Measurements from ENCODE around the gene RPL22. TPM values are rescaled to one million over a fixed set of nuclear protein-coding genes. Genes with fewer than 3 reads are reported as not detected.

RPL22 gene
- total RNA-seq, 1 experiment from 2014 or later = 149 TPM

DNA sequence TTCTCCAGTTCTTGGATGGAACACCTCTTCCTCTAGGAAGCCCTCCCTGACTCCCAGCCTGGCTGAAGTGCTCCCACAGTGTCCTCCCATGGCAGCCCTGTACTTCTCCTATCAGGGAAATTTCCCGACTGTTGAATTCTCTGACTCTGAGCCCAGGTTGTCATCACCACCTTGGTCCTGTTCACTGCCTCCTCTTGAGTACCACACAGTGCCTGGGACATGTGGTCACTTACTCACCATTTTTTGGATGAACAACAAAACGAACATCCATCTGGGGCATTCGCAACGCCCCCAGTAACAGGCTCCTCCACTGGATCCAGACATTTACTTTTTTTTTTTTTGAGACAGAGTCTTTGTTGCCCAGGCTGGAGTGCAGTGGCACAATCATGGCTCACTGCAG, 56.7 kb downstream of the RPL22 start:
- no peak for DNase-seq (ENCODE audit: low read depth in 1 of 2, low spot score in 2 of 2)
- Histone ChIP-seq H3K4me1 (replicated peaks) (no peaks in the 10 kb centered on the region), H3K27me3 (replicated peaks) (no peaks in the 10 kb centered on the region)

GRCh38 chr1:6142036-6142621, 57.3 kb downstream of the RPL22 start:
- Histone ChIP-seq H3K4me3 (no peak overlapping the region), H3K9me3 (replicated peaks) (no peaks in the 10 kb centered on the region; the same call in 1 of the 2 replicates), H3K36me3 (no peaks in the 10 kb centered on the region), H3K27me3 (replicated peaks) (no peaks in the 10 kb centered on the region), H3K27ac (no peak overlapping the region), H3K4me1 (replicated peaks) (no peaks in the 10 kb centered on the region)
- DNase-seq (ENCODE audit: low read depth in 1 of 2, low spot score in 2 of 2) = no peak

More for the DNA sequence above, 56.7 kb downstream of the RPL22 start:
- Histone ChIP-seq H3K36me3 (no peaks in the 10 kb centered on the region), H3K9me3 (replicated peaks) (no peaks in the 10 kb centered on the region; the same call in 1 of the 2 replicates), H3K27ac (no peak overlapping the region), H3K4me3 (no peak overlapping the region)

DNA sequence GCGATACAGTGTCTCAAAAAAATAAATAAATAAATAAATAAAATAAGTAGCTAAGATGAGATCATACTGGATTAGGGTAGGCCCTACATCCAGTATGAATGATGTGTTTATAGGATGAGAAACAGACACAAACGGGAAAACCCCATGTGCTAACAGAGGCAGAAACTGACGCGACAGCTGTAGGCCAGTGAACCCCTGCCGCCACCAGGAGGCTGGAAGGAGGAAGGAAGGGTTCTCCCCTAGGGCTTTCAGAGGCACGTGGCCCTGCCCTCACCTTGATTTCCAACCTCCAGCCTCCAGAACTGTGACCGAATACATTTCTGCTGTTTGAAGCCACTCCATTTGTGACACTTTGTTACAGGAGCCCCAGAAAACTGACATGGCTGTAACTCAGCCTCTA, 57.8 kb downstream of the RPL22 start:
- no peak for DNase-seq (ENCODE audit: low read depth in 1 of 2, low spot score in 2 of 2)
- Histone ChIP-seq H3K27ac (no peak overlapping the region), H3K4me1 (replicated peaks) (no peaks in the 10 kb centered on the region), H3K9me3 (replicated peaks) (no peaks in the 10 kb centered on the region; the same call in 1 of the 2 replicates), H3K36me3 (no peaks in the 10 kb centered on the region), H3K4me3 (no peak overlapping the region), H3K27me3 (replicated peaks) (no peaks in the 10 kb centered on the region)

DNA sequence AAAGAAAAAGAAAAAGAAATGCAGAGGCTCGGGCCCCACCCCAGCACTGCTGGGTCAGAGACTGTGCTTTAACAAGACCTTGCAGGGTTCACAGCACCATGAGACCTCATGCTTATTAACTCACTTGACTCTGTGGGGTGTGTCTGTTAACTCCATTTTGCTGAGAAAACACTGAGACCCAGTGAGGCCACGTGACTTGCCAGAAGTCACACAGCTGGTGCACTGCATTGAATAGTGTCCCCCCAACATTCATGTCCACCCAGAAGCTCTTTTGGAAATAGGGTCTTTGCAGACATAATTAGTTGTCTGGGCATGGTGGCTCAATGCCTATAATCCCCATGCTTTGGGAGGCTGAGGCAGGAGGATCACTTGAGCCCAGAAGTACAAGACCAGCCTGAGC, 59.0 kb downstream of the RPL22 start:
- Histone ChIP-seq H3K27me3 (replicated peaks) (no peaks in the 10 kb centered on the region), H3K4me1 (replicated peaks) (no peaks in the 10 kb centered on the region), H3K4me3 (no peak overlapping the region), H3K36me3 (no peaks in the 10 kb centered on the region), H3K9me3 (replicated peaks) (no peaks in the 10 kb centered on the region; the same call in 1 of the 2 replicates), H3K27ac (no peak overlapping the region)
- DNase-seq (ENCODE audit: low read depth in 1 of 2, low spot score in 2 of 2) = no peak

DNA sequence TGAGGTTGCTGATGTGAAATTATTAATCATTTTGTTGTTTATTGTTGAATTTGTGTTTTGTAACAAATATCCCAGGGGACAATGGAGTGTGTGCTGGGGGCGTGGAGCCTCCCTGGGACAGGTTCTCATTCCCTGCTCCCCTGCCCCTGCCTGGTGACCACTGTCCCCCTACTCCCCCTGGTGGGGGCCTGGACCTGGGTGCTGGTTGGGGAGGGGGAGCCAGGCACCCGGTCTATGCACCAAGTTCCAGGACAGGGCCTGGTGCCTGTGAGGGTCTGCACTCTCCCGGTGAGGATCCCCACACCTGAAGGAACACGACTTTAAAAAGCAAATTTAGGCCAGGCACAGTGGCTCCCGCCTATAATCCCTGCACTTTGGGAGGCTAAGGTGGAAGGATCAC, 61.6 kb downstream of the RPL22 start:
- Histone ChIP-seq H3K4me1 (replicated peaks) (no peaks in the 10 kb centered on the region), H3K4me3 (no peak overlapping the region), H3K27ac (no peak overlapping the region), H3K36me3 (no peaks in the 10 kb centered on the region), H3K9me3 (replicated peaks) (peaks cover 5% of the 10 kb centered on the region; the same call in 1 of the 2 replicates), H3K27me3 (replicated peaks) (no peaks in the 10 kb centered on the region)
- no peak for DNase-seq (ENCODE audit: low read depth in 1 of 2, low spot score in 2 of 2)

DNA sequence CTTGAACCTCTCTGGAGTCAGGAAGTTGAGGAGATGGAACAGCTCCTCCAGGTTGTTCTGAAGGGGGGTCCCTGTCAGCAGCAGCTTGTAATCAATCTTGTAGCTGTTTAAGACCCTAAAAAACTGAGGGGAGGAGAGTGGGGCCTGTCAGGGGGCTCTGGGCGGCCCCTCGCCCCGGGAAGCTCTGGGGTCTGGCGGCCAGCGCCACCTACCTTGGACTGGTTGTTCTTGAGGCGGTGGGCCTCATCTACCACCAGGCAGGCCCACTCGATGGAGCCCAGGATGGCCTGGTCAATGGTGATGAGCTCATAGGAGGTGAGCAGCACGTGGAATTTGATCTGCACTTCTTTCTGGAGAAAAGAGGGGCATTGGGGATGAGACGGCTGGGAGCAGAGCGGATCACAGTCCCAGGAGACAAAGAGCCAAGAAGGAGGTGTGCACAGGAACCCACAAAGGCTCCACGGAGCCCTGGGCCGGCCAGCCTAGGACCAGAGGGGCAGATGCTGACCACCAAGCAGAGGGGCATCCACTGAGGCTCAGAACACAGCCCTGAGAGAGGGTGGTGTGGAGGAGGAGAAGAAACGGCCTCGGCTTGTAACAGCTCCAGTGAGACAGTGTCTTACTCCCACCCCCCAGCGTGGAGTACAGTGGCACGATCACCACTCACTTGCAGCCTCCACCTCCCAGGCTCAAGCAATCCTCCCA, 62.7 kb downstream of the RPL22 start:
- Histone ChIP-seq H3K4me1 (replicated peaks) (no peaks in the 10 kb centered on the region), H3K27ac (no peak overlapping the region), H3K27me3 (replicated peaks) (no peaks in the 10 kb centered on the region), H3K9me3 (replicated peaks) (peaks cover 16% of the 10 kb centered on the region), H3K4me3 (no peak overlapping the region), H3K36me3 (no peaks in the 10 kb centered on the region)
- DNase-seq (ENCODE audit: low read depth in 1 of 2, low spot score in 2 of 2) = no peak

Other genes starting within 250 kb of the RPL22 start
- gene NPHP4, start 207.2 kb downstream of the RPL22 start, total RNA-seq (2014; rRNA removed; shearing (Covaris generic)) = 3.6 and 4.5 TPM in 2 replicates
- 3.4 and 3.9 TPM in 2 replicates for gene KCNAB2, start 153.7 kb downstream of the RPL22 start, total RNA-seq (2014; rRNA removed; shearing (Covaris generic))
- 0.28 and 0.53 TPM in 2 replicates for gene CHD5, start 19.3 kb downstream of the RPL22 start, total RNA-seq (2014; rRNA removed; shearing (Covaris generic))
- gene RNF207, start 6.5 kb upstream of the RPL22 start, total RNA-seq (2014; rRNA removed; shearing (Covaris generic)) = 5.4 and 27.3 TPM in 2 replicates
- 114 and 140 TPM in 2 replicates for gene ICMT, start 36.4 kb upstream of the RPL22 start, total RNA-seq (2014; rRNA removed; shearing (Covaris generic))
- not detected in 2 replicates for gene HES3, start 44.6 kb upstream of the RPL22 start, total RNA-seq (2014; rRNA removed; shearing (Covaris generic))
- 0.32 TPM in 1 of 2 replicates, not detected in the other for gene GPR153, start 61.5 kb upstream of the RPL22 start, total RNA-seq (2014; rRNA removed; shearing (Covaris generic))
- gene ACOT7, start 194.2 kb upstream of the RPL22 start, total RNA-seq (2014; rRNA removed; shearing (Covaris generic)) = 33.9 and 36.9 TPM in 2 replicates
- 0.03 TPM in 1 of 2 replicates, not detected in the other for gene HES2, start 220.3 kb upstream of the RPL22 start, total RNA-seq (2014; rRNA removed; shearing (Covaris generic))
- not detected in 2 replicates for gene ESPN, start 225.2 kb upstream of the RPL22 start, total RNA-seq (2014; rRNA removed; shearing (Covaris generic))

Data from SJSA1 (cell line).